ENCODE measurements around the gene PANX2.

Gene PANX2

GRCh38 chr22:50216055-50216683, 45.6 kb downstream of the PANX2 start:
- no peak for DNase-seq

- no peak for DNase-seq
Measured at GRCh38 chr22:50216684-50217520, 46.4 kb downstream of the PANX2 start.

- DNase-seq, result no peak
Measured at GRCh38 chr22:50217543-50218152, 47.1 kb downstream of the PANX2 start.

- no peak for DNase-seq
Measured at GRCh38 chr22:50218153-50218995, 47.8 kb downstream of the PANX2 start.

- no peak for DNase-seq
Measured at GRCh38 chr22:50218996-50219727, 48.6 kb downstream of the PANX2 start.

GRCh38 chr22:50219800-50220602, 49.5 kb downstream of the PANX2 start:
- DNase-seq, result no peak

GRCh38 chr22:50220603-50221409, 50.3 kb downstream of the PANX2 start:
- DNase-seq, result no peak

GRCh38 chr22:50221410-50222300, 51.1 kb downstream of the PANX2 start:
- no peak for DNase-seq

- DNase-seq, result no peak
Measured at GRCh38 chr22:50222508-50222907, 52.0 kb downstream of the PANX2 start.

GRCh38 chr22:50224071-50224470, 53.5 kb downstream of the PANX2 start:
- no peak for DNase-seq

- no peak for DNase-seq
Measured at GRCh38 chr22:50225200-50225969, 54.9 kb downstream of the PANX2 start.

GRCh38 chr22:50226063-50226874, 55.7 kb downstream of the PANX2 start:
- DNase-seq, result no peak

GRCh38 chr22:50226875-50227165, 56.3 kb downstream of the PANX2 start:
- DNase-seq, result no peak

- DNase-seq, result no peak
Measured at GRCh38 chr22:50227579-50228215, 57.2 kb downstream of the PANX2 start.

- no peak for DNase-seq
Measured at GRCh38 chr22:50228366-50228765, 57.8 kb downstream of the PANX2 start.

- no peak for DNase-seq
Measured at GRCh38 chr22:50229370-50229769, 58.8 kb downstream of the PANX2 start.

All from AML-193 (cell line).